Keratinocyte (primary cell): ENCODE results near the gene METTL9.

ENCODE experiments used
- CTCF ChIP-seq, 3 experiments: IDR thresholded peaks in 1 of 3; conservative IDR thresholded peaks in 1 of 3; optimal IDR thresholded peaks in 1 of 3; 2 replicates in 2 of 3; 3 replicates in 1 of 3; pipeline versions ENCODE3 to v1.5.1; 2011; ENCODE audit warnings: low read length in 3 of 3, mild to moderate bottlenecking in 3 of 3, moderate library complexity in 2 of 3, control low read depth in 1 of 3, inconsistent platforms in 1 of 3; ENCODE audit not compliant: insufficient read depth in 2 of 3; ENCODE audit errors: extremely low read depth in 1 of 3
- EZH2 ChIP-seq: IDR thresholded peaks from one replicate; pipeline ENCODE4 v1.6.1; 2012; ENCODE audit warnings: inconsistent platforms, mild to moderate bottlenecking, low read length, moderate library complexity

GRCh38 chr16:21646091-21646490 lies 46.7 kb downstream of the METTL9 start:
- TF ChIP-seq CTCF (optimal IDR thresholded peaks at IDR 0.05 in 1 of 3, IDR thresholded peaks at IDR 0.05 in 1 of 3, conservative IDR thresholded peaks at IDR 0.05 in 1 of 3; ENCODE audit: extremely low read depth in 1 of 3, insufficient read depth in 2 of 3, low read length in 3 of 3), result no peak
- TF ChIP-seq EZH2, result no peak
